Adrenal gland (tissue), 12 donors: Measurements from ENCODE around the gene CALCOCO2. TPM values are rescaled to one million over a fixed set of nuclear protein-coding genes. Genes with fewer than 3 reads are reported as not detected.
"Not testable (repeated sequence)": the region's sequence is repeated elsewhere in the genome, so short reads cannot be mapped to it uniquely, and the experiment has no call there.

Experiments
- DNase-seq, 7 donors: peaks; one replicate each; pipeline ENCODE4 v3.0.0-alpha.2; 2019 to 2020
- H3K27ac ChIP-seq, 5 donors: fragments of 200-600 bp; sonication (generic) in 4 of 5; 1 replicate in 3 of 5; 2 replicates in 2 of 5; pipeline versions ENCODE4 v1.5.1 to v1.8.0; 2016 to 2020; ENCODE audit warnings: mild to moderate bottlenecking in 1 of 5
- H3K27me3 ChIP-seq: fragments of 200-600 bp; 2 replicates; pipeline ENCODE4 v1.8.0; 2021
- H3K36me3 ChIP-seq, 2 donors: fragments of 200-600 bp; replicated peaks in 1 of 2; 1 replicate in 1 of 2; 2 replicates in 1 of 2; pipeline versions ENCODE4 v1.5.1 to v1.8.0; 2018 to 2022
- H3K4me1 ChIP-seq, 2 donors: fragments of 200-600 bp; replicated peaks in 1 of 2; 1 replicate in 1 of 2; 2 replicates in 1 of 2; pipeline versions ENCODE4 v1.5.1 to v1.8.0; 2018 to 2021
- H3K4me3 ChIP-seq, 4 donors: fragments of 200-600 bp; sonication (generic) in 3 of 4; one replicate each; pipeline ENCODE4 v1.5.1; 2016 to 2018
- H3K9me3 ChIP-seq, 3 donors: fragments of 200-600 bp; sonication (generic) in 1 of 3; replicated peaks in 1 of 3; 1 replicate in 2 of 3; 2 replicates in 1 of 3; pipeline versions ENCODE4 v1.5.1 to v1.8.0; 2016 to 2021
- POLR2A ChIP-seq, 2 donors: fragments of 450-650 bp; IDR thresholded peaks; one replicate each; pipeline ENCODE4 v1.6.1; 2017; ENCODE audit warnings: antibody characterized with exemption in 2 of 2, mild to moderate bottlenecking in 2 of 2, moderate library complexity in 1 of 2
- WGBS, 4 donors: extraction: QIAGEN DNeasy Blood & Tissue Kit in 2 of 4; methylation state at CpG; one replicate each; pipeline versions ENCODE4 v1.1.5 to v1.1.7; 2013 to 2017; 5-methylcytosine and 5-hydroxymethylcytosine counted together
- intact Hi-C, 2 donors: fragments of 100-400 bp; cut with DNase I; formaldehyde crosslinking; loops; one replicate each; pipeline versions ENCODE4 v1.14.1 to v1.15.0; 2022 to 2023
- polyA plus RNA-seq, 3 donors: library from polyadenylated mRNA; stranded (reverse); fragments of 200-250 nt in 2 of 3; fragments of 350-450 nt in 1 of 3; fragmentation: Illumina TruSeq in 1 of 3; extraction: RNeasy Lipid Tissue Mini Kit (QIAGEN cat#74804) in 1 of 3; gene quantifications; one replicate each; pipeline ENCODE4 v1.2.3, GENCODE V29; 2013 to 2014
- total RNA-seq, 9 donors: library from RNA; depleted of rRNA in 4 of 9; stranded (reverse); fragments of >200 nt in 4 of 9; fragments of 120-200 nt in 1 of 9; fragmentation: NEBNext Ultra II Directional in 1 of 9; extraction: Animal tissue kit (Norgen Biotek cat#: 25700) in 1 of 9; gene quantifications; one replicate each; pipeline versions ENCODE4 v1.1.0 to v1.2.4, GENCODE V29; 2013 to 2023
- TF ChIP-seq, protein P1 (sequence below), 6 experiments: fragments of 450-650 bp in 4 of 6; fragments of 200-600 bp in 2 of 6; sonication (generic) in 1 of 6; IDR thresholded peaks; 1 replicate in 5 of 6; 2 replicates in 1 of 6; pipeline versions ENCODE4 v1.5.1 to v1.8.0; 2016 to 2021; ENCODE audit warnings: antibody characterized with exemption in 6 of 6, mild to moderate bottlenecking in 2 of 6, moderate library complexity in 1 of 6
- donor health status: healthy with polysubstance abuse.
- donor health status: Bipolar disorder and iron deficiency.
- donor health status: DM: yes; HTN: yes; CAD: no.
- donor health status: DM: no; HTN: no; CAD: no.
- donor health status: DM: no; HTN: no; CAD: no.
- donor health status: DM: yes; HTN: yes; CAD: no.

The CALCOCO2 gene
- total and polyA plus RNA-seq, 12 donors: 37.7 to 199 (median 124) TPM

GRCh38 chr17:48871551-48872351, 40.9 kb downstream of the CALCOCO2 start:
- Histone ChIP-seq H3K4me3 (no peak overlapping the region), H3K27ac (peak overlapping the region in 2 of 5 donors; percentile 17 to 77), H3K27me3 (no peaks in the 10 kb centered on the region), H3K9me3 (no peaks in the 10 kb centered on the region), H3K36me3 (no peaks in the 10 kb centered on the region), H3K4me1 (peaks cover 6 to 30% of the 10 kb centered on the region in 2 donors)
- peak; percentile 17 to 75 (median 36) for DNase-seq
- TF ChIP-seq, protein P1, sequence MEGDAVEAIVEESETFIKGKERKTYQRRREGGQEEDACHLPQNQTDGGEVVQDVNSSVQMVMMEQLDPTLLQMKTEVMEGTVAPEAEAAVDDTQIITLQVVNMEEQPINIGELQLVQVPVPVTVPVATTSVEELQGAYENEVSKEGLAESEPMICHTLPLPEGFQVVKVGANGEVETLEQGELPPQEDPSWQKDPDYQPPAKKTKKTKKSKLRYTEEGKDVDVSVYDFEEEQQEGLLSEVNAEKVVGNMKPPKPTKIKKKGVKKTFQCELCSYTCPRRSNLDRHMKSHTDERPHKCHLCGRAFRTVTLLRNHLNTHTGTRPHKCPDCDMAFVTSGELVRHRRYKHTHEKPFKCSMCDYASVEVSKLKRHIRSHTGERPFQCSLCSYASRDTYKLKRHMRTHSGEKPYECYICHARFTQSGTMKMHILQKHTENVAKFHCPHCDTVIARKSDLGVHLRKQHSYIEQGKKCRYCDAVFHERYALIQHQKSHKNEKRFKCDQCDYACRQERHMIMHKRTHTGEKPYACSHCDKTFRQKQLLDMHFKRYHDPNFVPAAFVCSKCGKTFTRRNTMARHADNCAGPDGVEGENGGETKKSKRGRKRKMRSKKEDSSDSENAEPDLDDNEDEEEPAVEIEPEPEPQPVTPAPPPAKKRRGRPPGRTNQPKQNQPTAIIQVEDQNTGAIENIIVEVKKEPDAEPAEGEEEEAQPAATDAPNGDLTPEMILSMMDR (IDR thresholded peaks at IDR 0.05): no peak
- TF ChIP-seq POLR2A (IDR thresholded peaks at IDR 0.05): no peak
- intact Hi-C loops: no loop called here
- 41 to 67% (median 60%) methylated on average over 11 of the region's 11 CpGs for WGBS, 4 donors

GRCh38 chr17:48872409-48872808, 41.6 kb downstream of the CALCOCO2 start:
- Histone ChIP-seq H3K27ac (peak overlapping the region in 1 of 5 donors; percentile 77), H3K4me1 (peaks cover 6 to 30% of the 10 kb centered on the region in 2 donors)
- H3K36me3 ChIP-seq, H3K27me3 ChIP-seq, intact Hi-C loops, H3K9me3 ChIP-seq, DNase-seq, H3K4me3 ChIP-seq: not testable (repeated sequence)
- 70 to 81% (median 79%) methylated on average over 3 of the region's 3 CpGs for WGBS, 4 donors

GRCh38 chr17:48873209-48873608, 42.4 kb downstream of the CALCOCO2 start:
- Histone ChIP-seq H3K4me1 (peaks cover 6 to 30% of the 10 kb centered on the region in 2 donors), H3K36me3 (no peaks in the 10 kb centered on the region), H3K4me3 (no peak overlapping the region), H3K27ac (peak overlapping the region in 3 of 5 donors; percentile 22 to 77 (median 26)), H3K9me3 (no peaks in the 10 kb centered on the region), H3K27me3 (no peaks in the 10 kb centered on the region)
- intact Hi-C loops: no loop called here
- WGBS, 4 donors: 27 to 50% (median 39%) methylated on average over 1 of the region's 1 CpG
- DNase-seq: no peak
- no peak for TF ChIP-seq POLR2A (IDR thresholded peaks at IDR 0.05)
- TF ChIP-seq, protein P1 (IDR thresholded peaks at IDR 0.05): no peak

DNA sequence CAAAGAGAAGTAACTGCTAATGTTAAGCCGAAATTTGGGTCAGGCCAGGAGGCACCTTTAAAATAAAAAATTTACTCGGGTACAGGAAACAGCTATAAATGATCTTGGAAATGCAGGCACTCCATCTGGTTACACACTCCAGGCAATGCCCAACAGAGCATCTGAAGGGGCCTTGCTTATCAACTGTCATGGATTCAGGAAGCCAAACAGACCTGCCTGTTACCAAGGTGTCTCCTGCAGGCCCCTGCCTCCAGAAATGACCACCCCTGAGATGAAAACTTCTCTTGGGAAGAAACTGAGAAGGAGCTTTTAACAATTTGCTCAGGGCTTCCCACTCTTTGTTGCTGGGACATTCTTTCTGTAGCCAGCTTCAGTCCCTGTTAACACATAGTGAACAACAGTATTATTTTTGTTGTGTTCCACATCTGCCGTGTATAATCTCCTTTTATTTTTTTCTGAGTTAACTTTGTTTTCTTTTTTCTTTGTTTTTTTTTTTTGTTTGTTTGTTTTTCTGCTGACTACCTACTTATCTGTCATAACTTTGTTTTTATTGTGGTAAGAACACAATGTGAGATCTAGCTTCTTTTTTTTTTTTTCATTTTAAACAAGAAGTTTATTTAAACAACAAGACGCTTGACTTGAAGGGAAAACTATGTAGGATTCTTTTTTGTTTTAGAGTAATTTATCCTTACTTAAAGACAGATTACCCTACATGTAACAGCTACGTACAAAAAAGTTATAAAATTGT, 43.0 kb downstream of the CALCOCO2 start:
- no peaks in the 10 kb centered on the region for H3K36me3 ChIP-seq
- intact Hi-C loops: no loop called here
- WGBS, 4 donors: 51 to 56% (median 52%) methylated on average over 5 of the region's 5 CpGs
- peak overlapping the region in 2 of 5 donors; percentile 26 to 77 for H3K27ac ChIP-seq
- H3K27me3 ChIP-seq: no peaks in the 10 kb centered on the region
- no peak for DNase-seq
- peaks cover 6 to 30% of the 10 kb centered on the region in 2 donors for H3K4me1 ChIP-seq
- TF ChIP-seq POLR2A (IDR thresholded peaks at IDR 0.05): no peak
- TF ChIP-seq, protein P1 (IDR thresholded peaks at IDR 0.05): no peak
- H3K9me3 ChIP-seq: no peaks in the 10 kb centered on the region
- no peak overlapping the region for H3K4me3 ChIP-seq
